Parathyroid adenoma (tissue), 2 donors: ENCODE results near the gene CFAP161.

ENCODE experiments used
- H2AFZ ChIP-seq: fragments of 300-600 bp; sonication (generic); one replicate; pipeline ENCODE4 v1.7.0; 2017; ENCODE audit warnings: antibody characterized with exemption, mild to moderate bottlenecking
- H3K27ac ChIP-seq: fragments of 300-600 bp; sonication (generic); one replicate; pipeline ENCODE4 v1.7.0; 2017
- H3K27me3 ChIP-seq: fragments of 300-600 bp; sonication (generic); one replicate; pipeline ENCODE4 v1.7.0; 2017; ENCODE audit warnings: low read length; ENCODE audit not compliant: control insufficient read depth, insufficient read depth
- H3K36me3 ChIP-seq: fragments of 300-600 bp; sonication (generic); one replicate; pipeline ENCODE4 v1.7.0; 2017; ENCODE audit warnings: low read length; ENCODE audit not compliant: control insufficient read depth, insufficient read depth
- H3K4me1 ChIP-seq: fragments of 300-600 bp; sonication (generic); one replicate; pipeline ENCODE4 v1.7.0; 2017; ENCODE audit warnings: control low read depth
- H3K4me2 ChIP-seq: fragments of 300-600 bp; sonication (generic); one replicate; pipeline ENCODE4 v1.7.0; 2017; ENCODE audit warnings: low read length
- H3K4me3 ChIP-seq: fragments of 300-600 bp; sonication (generic); one replicate; pipeline ENCODE4 v1.7.0; 2017; ENCODE audit warnings: low read depth, low read length
- H3K79me2 ChIP-seq: fragments of 300-600 bp; sonication (generic); one replicate; pipeline ENCODE4 v1.7.0; 2017; ENCODE audit warnings: control low read depth
- H3K9ac ChIP-seq: fragments of 300-600 bp; sonication (generic); one replicate; pipeline ENCODE4 v1.7.0; 2017; ENCODE audit warnings: mild to moderate bottlenecking
- H3K9me3 ChIP-seq: fragments of 300-600 bp; sonication (generic); one replicate; pipeline ENCODE4 v1.7.0; 2017; ENCODE audit warnings: low read length; ENCODE audit not compliant: control insufficient read depth
- TF ChIP-seq, protein P1 (sequence below): fragments of 300-600 bp; sonication (generic); IDR thresholded peaks from one replicate; pipeline ENCODE4 v1.7.0; 2017; ENCODE audit warnings: antibody characterized with exemption, mild to moderate bottlenecking
- donor health status: primary hyperparathyroidism.

Gene CFAP161, protein sequence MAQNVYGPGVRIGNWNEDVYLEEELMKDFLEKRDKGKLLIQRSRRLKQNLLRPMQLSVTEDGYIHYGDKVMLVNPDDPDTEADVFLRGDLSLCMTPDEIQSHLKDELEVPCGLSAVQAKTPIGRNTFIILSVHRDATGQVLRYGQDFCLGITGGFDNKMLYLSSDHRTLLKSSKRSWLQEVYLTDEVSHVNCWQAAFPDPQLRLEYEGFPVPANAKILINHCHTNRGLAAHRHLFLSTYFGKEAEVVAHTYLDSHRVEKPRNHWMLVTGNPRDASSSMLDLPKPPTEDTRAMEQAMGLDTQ

DNA sequence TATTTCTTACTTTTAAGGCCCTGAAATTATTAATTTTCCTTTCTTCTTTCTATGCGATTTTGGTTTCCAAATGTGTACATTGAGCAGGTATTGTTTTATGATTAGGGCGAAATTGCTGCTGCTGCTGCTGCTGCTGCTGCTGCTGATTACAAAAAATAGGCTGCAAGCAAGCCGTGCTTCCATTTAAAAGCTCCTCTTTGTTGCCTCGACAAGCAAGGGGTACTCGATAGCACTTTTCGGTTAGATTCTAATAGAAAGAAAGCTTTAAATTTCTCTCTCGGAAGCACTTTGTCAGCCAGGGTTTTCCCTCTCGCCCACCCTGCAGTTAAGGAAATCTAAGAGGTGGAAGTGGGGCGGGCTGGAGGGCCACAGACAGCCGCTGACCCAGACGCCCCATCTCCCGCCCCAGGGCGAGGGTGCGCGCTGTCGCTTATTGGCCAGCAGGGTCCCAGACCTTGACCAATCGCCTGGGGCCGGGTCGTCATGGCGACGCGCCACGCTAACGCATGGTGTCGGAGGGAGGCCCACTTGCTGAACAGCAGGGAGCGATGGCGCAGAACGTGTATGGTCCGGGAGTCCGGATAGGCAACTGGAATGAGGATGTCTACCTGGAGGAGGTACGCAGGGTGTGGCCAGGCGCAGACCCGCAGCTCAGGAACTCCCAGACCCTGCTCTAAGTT lies at the start of gene CFAP161:
Gene CFAP161, plus strand, starts transcription at position 489 of the 680 bp plus-strand sequence. Its CDS starts 60 bp downstream, at position 549.
- H3K4me3 ChIP-seq = peak within 1 kb of the TSS; percentile 62
- no peaks in the 10 kb centered on the region for H3K9me3 ChIP-seq
- H3K9ac ChIP-seq = no peak within 1 kb of the TSS
- peak within 1 kb of the TSS; percentile 80 for H2AFZ ChIP-seq
- H3K4me2 ChIP-seq = peak within 1 kb of the TSS; percentile 80
- H3K27ac ChIP-seq = no peak within 1 kb of the TSS
- no peaks in the 10 kb centered on the region for H3K79me2 ChIP-seq
- H3K36me3 ChIP-seq = no peaks in the 10 kb centered on the region
- TF ChIP-seq, protein P1, sequence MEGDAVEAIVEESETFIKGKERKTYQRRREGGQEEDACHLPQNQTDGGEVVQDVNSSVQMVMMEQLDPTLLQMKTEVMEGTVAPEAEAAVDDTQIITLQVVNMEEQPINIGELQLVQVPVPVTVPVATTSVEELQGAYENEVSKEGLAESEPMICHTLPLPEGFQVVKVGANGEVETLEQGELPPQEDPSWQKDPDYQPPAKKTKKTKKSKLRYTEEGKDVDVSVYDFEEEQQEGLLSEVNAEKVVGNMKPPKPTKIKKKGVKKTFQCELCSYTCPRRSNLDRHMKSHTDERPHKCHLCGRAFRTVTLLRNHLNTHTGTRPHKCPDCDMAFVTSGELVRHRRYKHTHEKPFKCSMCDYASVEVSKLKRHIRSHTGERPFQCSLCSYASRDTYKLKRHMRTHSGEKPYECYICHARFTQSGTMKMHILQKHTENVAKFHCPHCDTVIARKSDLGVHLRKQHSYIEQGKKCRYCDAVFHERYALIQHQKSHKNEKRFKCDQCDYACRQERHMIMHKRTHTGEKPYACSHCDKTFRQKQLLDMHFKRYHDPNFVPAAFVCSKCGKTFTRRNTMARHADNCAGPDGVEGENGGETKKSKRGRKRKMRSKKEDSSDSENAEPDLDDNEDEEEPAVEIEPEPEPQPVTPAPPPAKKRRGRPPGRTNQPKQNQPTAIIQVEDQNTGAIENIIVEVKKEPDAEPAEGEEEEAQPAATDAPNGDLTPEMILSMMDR = no peak
- no peaks in the 10 kb centered on the region for H3K4me1 ChIP-seq
- H3K27me3 ChIP-seq = no peaks in the 10 kb centered on the region

DNA sequence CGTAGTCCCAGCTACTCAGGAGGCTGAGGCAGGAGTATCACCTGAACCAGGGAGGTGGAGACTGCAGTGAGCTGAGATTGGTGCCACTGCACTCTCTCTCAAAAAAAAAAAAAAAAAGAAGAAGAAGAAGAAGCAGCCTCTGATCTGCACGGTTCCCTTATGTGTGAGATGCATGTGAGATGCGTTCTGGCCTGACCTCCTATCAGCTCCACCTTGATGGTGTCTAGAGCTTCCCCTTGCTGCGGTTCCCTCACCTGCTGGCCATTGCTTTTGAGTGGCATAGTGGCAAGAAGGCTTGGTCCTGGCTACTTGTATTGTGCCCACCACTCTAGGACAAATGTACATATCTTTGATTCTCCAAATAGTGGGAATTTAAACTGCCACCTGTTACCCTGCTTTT lies 49.4 kb upstream of the CFAP161 start:
- no peak overlapping the region for H3K4me3 ChIP-seq
- no peaks in the 10 kb centered on the region for H3K36me3 ChIP-seq
- H3K9ac ChIP-seq = no peak overlapping the region
- H3K27me3 ChIP-seq = no peaks in the 10 kb centered on the region
- no peaks in the 10 kb centered on the region for H3K4me1 ChIP-seq
- no peak overlapping the region for H3K27ac ChIP-seq
- no peaks in the 10 kb centered on the region for H3K79me2 ChIP-seq
- no peak overlapping the region for H3K4me2 ChIP-seq
- H2AFZ ChIP-seq = no peak overlapping the region
- no peaks in the 10 kb centered on the region for H3K9me3 ChIP-seq
- TF ChIP-seq, protein P1 = no peak

DNA sequence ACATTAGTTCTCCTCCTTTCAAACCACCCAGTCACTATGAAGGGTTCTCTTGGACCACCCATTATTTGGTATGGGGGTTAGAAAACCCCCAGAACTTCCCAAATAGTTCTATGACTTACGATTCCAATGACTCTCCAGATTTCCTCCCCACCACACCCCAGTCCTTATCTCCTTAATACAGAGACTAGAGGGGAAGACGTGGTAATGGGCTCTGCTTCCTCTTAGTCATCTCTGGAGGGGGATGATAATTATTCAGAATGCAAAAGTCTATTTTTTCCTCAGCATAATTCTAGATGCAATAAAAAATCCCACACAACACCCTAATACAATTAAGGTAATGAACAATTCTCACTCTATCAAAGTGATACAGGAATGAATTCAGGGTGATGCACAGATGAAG lies 48.9 kb upstream of the CFAP161 start:
- no peaks in the 10 kb centered on the region for H3K9me3 ChIP-seq
- no peaks in the 10 kb centered on the region for H3K79me2 ChIP-seq
- no peak overlapping the region for H3K9ac ChIP-seq
- H3K4me2 ChIP-seq = no peak overlapping the region
- no peak overlapping the region for H2AFZ ChIP-seq
- no peaks in the 10 kb centered on the region for H3K36me3 ChIP-seq
- no peaks in the 10 kb centered on the region for H3K4me1 ChIP-seq
- no peaks in the 10 kb centered on the region for H3K27me3 ChIP-seq
- H3K27ac ChIP-seq = no peak overlapping the region
- no peak overlapping the region for H3K4me3 ChIP-seq
- TF ChIP-seq, protein P1 = no peak

DNA sequence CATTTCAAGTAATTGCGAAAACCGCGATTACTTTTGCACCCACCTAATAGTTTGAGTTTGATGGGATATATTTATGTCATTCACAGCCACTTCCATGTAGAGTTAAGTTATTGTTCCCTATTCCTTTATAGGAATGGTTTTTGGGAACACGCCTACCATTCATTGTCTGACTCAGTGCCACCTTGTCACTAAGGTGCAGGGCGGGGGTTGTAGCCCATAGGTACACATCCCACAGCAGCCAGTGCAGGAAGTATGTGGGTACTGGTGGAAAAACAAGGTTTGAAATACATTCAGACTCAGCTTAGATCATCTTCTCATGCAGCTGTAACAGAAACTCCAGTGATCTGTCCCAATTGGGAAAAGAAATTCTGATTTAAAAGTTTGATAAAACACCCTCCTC lies 48.2 kb upstream of the CFAP161 start:
- Histone ChIP-seq H3K36me3 (no peaks in the 10 kb centered on the region), H3K4me1 (no peaks in the 10 kb centered on the region), H3K27me3 (no peaks in the 10 kb centered on the region), H2AFZ (no peak overlapping the region), H3K4me3 (no peak overlapping the region), H3K9me3 (no peaks in the 10 kb centered on the region), H3K79me2 (no peaks in the 10 kb centered on the region), H3K9ac (no peak overlapping the region), H3K27ac (no peak overlapping the region), H3K4me2 (no peak overlapping the region)
- TF ChIP-seq, protein P1 = no peak
